GM18517 (cell line): ENCODE results near the gene TENM3.
"Not testable (repeated sequence)": the region's sequence is repeated elsewhere in the genome, so short reads cannot be mapped to it uniquely, and the experiment has no call there.

ENCODE experiments used
- ATAC-seq: cut with Tn5 transposase; IDR thresholded peaks from one replicate; pipeline ENCODE4 v1.9.1; 2021; ENCODE audit warnings: mild to moderate bottlenecking, moderate library complexity; ENCODE audit not compliant: unreplicated experiment

TENM3 gene

DNA sequence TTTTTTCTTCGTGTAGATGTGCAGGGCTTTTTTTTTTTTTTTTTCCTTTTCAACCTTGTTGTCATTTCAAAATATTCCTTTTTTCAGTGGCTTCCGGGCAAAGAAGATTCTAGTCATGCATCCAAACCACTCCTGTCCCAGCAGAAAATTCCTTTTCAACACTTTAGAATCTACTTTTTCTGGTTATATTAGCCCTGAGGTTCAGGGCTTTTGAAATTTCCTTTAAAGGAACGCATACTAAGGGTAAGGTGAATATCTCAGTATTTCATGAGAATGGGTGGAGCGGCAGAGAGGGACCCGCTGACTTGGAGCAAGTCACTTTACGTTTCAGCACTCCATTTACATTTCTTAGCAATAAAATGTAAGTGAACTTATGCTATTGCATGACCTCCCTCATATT lies 15.6 kb upstream of the TENM3 start:
- no peak for ATAC-seq

- ATAC-seq: no peak
These were observed 14.1 kb upstream of the TENM3 start for GRCh38 chr4:182228991-182229577.

GRCh38 chr4:182230256-182230655 lies 12.9 kb upstream of the TENM3 start:
- no peak for ATAC-seq

GRCh38 chr4:182231080-182231479 lies 12.1 kb upstream of the TENM3 start:
- ATAC-seq: no peak

DNA sequence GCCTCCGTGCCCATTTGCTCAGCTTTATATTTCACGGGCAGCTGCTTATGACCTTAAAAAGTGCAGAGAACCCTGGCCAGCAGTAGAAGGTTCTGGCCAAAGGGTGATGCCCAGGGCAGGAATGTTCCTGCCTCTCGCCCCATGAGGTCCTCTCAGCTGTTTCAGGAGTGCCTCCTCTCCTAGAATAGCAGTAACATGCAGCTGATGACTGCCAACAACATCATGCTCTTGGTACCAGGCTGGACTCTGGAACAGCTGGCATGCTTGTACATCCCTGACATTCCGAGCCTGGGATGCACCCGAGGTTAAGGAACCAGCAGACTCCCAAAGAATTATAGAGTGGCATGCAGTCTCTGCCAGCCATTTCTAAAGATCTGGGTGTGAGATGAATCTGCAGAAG lies 11.7 kb upstream of the TENM3 start:
- ATAC-seq: no peak

DNA sequence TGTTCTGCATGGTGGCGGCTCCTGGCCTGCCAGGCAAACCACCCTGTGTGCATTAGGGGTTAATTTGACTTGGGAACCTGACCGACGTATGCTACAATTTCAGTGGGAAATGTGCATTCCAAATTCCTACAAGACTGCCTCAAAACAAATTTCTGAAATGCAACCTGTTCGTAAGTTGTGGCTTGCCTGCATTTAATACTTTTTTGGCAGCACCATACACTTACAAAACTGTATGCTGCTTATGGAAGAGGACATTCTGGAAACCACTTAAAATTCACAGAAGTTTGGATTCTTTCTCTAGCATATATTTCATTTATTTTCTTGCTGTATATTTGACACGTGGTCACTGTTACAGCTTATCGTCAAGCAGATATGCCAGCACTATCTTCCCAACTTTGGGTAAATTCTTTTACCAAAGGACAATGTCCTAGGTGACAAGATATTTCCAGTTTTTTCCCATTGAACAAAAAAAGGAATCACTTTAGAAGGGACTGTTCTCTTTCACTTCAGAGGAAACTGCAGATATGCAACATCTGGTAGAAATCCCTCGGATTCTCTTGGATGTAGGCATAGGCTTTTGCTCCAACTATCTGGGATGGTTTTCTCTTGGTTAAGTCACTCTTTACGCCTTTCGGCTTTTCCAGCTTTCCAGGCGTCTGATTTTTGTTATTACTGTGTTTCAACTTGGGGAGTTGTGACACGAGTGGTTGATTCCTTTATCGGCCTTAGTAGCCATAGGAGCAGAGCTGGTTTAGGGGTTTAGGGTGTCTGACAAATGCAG lies 9.7 kb upstream of the TENM3 start:
- ATAC-seq: no peak

DNA sequence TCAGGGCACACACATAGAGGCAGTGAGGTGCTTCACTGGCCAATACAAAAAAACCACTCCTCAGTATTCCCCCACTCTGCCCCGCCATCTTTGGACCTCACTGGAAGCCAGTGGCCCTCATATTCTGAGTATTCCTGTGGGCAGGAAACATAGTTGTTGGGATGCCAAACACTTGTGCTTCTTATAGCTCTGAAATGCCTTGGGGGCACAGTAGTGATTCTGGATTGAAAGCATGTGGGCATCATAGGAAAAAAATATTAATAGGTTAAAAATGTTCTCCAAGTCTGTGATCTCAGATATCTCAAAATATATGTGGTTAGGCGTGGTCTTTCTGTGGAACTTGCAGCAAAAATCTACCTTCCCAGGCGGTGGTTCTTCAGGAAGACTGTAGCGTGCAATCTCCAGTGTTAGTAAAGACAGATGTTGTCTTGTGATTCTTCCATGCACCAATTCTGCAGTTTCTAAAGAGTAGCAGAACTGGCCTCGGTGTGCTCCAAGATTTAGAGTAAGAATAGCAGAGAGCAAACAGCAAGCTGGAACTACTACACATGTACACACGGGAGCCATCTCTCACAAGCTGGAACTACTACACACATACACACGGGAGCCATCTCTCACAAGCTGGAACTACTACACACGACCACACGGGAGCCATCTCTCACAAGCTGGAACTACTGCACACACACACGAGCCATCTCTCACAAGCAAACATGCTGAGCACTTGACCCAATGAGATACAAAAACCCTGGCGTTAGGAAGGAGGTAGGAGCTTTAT lies 8.0 kb upstream of the TENM3 start:
- ATAC-seq: no peak

DNA sequence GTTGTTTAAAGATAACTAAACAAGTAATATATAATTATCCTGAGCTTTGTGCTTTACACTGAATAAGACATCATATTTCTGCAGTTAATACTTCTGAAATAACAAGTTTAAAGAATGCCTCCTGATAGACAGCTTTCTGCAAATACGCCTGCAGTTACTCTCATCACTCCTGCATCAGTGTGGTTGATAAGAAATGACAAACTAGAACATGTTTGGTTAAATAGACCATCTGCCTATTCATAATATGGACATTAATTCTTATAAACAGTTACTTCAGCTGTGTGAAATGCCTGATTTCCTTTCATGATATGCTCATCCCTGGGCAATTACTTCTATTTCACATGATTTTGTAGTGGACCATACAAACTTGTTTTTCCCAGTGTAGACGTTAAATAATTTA lies 7.0 kb upstream of the TENM3 start:
- no peak for ATAC-seq

DNA sequence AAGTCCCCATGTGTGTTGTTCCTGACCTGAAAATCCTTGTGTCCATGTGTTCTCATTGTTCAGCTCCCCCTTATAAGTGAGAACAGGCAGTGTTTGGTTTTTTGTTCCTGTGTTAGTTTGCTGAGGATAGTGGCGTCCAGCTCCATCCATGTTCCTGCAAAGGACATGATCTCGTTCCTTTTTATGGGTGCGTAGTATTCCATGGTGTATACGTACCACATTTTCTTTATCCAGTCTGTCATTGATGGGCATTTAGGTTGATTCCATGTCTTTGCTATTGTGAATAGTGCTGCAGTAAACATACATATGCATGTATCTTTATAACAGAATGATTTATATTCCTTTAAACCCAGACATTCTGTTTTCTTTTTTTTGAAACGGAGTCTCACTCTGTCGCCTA lies 6.2 kb upstream of the TENM3 start:
- not testable (repeated sequence) for ATAC-seq

GRCh38 chr4:182238355-182238931 lies 4.8 kb upstream of the TENM3 start:
- no peak for ATAC-seq

GRCh38 chr4:182240161-182241130 lies 2.8 kb upstream of the TENM3 start:
- ATAC-seq: no peak

- ATAC-seq: not testable (repeated sequence)
These were observed 942 bp upstream of the TENM3 start for GRCh38 chr4:182242260-182242659.

DNA sequence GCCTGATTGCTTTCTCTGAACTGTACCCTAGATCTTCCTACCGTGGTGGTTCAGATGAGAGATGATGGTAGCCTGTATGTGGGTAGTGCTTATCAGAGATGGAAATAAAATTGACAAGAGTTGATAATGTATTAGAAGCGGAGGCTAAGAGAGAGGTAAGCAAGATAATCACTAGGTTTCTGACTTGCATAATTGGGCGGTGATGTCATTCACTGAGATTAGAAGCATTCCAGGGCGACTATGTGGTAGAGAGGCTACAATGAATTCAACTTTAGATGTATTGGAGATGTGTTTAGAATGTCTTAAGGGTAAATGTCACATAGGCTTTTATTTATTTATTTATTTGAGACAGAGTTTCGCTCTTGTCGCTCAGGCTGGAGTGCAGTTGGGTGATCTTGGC lies 415 bp upstream of the TENM3 start:
- ATAC-seq: no peak

DNA sequence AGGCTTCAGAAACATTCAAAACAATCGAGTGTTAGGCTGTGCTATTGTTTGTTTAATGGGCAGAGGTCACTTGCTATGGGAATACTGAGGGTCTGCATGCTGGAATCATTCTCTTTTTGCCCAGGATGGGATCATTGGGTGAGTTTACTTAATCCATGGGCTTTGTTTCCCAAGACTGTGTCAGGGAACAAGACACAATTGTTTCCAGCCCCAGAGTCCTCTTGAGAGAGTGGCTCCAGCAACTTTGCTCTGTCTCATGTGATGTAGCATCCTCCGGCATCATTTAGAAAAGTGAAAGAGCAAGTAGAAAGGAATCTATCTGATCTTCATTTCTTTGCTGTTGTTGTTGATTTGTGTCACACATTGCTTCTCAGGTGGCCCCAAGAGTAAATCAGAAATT lies 1.8 kb downstream of the TENM3 start:
- no peak for ATAC-seq

DNA sequence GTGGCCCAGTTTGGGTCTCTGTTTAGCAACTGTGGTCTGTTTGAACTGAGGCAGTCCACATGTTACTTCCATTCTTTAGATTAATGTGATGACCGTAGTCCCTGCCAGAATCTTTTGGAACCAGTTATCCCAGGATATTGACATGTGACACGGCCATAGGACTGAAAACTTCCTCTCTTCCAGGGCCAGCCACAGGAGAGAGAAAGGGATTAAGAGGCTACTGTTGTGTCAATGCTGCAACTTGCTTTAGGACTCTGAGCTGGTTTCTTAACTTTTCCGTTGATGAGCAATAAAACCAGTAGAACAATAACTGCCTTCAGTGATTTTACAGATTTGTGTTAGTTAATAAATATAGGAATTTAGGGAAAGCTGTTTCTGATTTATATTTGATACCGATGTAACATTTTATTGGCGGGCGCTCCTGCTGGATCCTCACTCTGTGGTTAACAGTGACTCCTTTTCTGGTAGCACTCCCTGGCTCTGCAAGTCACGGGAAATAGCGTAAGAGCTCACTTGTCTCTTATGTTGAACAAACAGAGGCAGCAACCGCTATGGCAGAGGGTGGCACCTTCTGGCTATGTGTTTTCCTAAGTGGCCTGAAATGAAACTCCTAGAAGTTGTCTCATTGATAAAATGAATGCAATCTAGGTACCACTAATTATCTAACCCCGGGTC lies 2.5 kb downstream of the TENM3 start:
- ATAC-seq: no peak

DNA sequence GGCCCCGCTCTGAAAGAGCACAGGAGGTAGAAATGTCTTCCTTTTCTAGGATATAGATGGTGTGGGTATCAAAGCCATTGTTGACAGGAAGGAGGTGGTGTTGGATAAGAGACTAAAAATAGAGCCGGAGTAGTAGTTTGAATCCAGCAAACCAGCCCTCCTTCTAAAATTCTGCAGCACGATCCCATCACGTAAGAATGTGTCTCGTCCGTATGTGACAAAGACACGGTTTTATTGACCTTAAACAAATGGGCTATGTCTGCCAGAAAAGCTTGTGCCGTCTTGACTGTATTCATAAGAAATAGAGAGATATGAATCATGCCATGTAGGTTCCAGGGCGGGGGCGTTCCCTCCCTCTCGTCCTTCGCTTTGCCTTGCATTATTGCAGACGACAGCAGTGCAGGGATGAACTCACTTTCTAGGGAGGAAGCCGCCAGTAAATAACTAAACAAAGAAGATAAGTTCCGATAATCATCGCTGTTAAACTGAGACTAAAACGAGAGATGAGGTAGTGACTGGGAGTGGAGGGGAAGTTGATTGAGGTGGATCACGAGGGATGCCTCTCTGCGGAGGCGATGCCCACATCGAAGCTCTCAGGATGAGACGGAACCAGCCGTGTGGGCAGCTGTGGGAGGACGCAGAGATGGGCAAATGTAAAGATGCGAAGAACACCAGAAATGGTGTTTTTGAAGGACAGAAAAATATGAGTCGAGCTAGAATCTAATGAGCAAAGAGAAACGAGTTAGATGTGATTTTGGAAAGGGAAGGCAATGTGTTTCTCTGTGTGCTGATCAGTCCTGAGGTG lies 3.4 kb downstream of the TENM3 start:
- no peak for ATAC-seq

DNA sequence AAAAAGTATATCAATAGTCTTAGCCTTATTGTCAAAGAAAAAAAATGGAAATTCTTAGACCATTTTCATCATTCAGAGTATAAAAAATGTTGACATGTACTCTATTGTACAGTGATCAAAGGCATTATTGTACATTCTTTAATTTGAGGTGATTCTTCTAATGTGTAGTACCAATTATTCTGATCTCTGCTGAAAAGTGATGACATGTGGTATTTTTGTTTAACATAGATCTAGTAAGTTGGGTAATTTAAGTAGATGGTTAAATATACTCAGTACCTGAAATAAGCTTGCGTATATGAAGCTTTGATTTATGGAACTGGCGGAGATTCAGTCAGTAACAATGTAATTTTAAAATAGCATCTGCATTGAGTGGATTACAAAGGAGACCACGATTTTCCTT lies 5.1 kb downstream of the TENM3 start:
- ATAC-seq: no peak

- no peak for ATAC-seq
These were observed 7.2 kb downstream of the TENM3 start for GRCh38 chr4:182250446-182250845.

GRCh38 chr4:182251116-182251515 lies 7.9 kb downstream of the TENM3 start:
- no peak for ATAC-seq
